DMS114 treated with DMSO at 0.1 percent for 48 hours (cell line): ENCODE results near the gene ARHGAP26.
"Not testable (repeated sequence)": the region's sequence is repeated elsewhere in the genome, so short reads cannot be mapped to it uniquely, and the experiment has no call there.

Experiments
- DNase-seq: peaks from one replicate; lab custom pipeline; 2025; ENCODE audit not compliant: unreplicated experiment; lab: John Stamatoyannopoulos, UW

Gene ARHGAP26

DNA sequence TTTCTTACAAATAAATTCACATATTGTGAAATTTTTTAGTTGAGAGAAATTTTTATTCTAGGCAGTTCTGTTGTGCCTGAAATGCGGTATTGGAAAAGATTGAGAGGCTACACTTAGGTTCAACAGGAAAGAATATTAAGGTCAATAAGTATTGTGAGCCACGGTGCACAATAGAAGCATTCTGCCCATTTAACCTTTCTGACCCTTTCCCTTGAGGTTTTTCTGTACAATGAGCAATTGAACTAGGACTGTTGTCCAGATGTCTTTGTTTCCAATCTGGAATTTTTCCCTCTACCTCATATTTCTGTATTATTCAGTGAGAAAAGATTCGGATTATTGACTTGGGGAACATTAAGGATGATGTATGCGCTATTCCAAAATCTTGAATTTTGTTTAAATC, 428.2 kb downstream of the ARHGAP26 start:
- no peak for DNase-seq

DNA sequence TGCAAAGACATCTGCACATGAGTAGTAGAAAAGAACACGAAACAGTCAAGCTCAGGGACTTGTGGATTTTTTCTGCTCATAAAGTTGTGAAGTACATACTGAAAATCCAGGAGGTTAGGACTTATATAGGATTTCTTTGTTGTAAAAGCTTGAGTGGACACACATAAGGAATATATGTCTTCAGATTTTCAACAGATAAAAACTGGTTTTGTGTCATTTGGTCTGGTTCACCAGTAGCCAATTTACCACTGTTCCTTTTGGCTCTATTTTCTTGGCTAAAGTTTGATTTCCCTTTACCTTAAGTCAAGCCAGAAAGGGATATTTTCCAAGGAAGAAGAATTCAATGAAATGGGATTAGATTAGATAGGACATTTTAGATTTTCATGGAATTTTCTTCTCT, 429.0 kb downstream of the ARHGAP26 start:
- no peak for DNase-seq

DNA sequence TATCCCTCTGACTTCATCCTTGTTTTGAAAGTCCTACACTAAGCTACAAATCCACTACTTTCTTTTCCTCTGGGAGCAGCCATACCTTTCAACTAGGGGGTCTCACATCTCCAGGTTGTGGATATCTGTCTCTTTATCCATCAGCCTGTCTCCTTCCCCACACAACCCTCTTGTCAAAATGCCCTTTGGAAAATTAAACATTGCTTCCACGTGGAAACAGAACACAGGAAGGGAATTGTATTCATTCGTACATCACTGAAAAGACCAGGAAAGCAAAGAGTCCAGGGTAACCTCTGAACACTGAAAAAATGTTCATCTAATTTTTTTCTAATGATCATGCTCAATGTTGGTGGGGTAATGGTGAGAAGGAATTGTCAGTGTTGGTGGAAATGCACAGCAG, 429.7 kb downstream of the ARHGAP26 start:
- no peak for DNase-seq

DNA sequence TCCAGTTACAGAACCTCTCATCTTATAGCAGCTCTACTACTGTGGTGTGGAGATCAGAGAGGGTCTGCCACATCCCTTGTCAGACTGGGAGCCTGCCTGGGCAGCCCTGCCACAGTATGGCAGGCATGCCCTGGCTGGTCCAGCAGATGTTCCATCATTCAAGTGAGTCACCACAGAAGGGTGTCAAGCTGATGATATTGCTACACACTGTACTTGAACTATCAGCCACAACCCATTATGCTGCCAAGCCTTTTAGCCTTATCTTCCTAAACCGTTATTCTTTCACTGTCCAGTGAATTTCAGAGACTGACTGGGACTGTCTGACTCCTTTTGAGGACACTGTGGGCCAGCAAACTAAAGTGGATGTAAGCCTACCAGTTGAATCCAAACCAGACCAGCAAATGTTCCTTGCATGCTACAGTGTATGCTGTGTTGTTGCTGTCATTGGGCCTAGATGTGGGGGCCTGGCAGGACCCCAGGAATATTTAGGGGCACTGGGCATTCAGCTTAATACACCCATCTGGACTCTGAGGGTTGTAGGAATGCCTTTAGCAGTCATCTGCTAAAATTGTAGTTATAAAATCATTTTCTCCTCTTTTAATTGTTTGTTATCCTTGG, 430.7 kb downstream of the ARHGAP26 start:
- no peak for DNase-seq

- no peak for DNase-seq
These were observed 431.4 kb downstream of the ARHGAP26 start for GRCh38 chr5:143201589-143201988.

DNA sequence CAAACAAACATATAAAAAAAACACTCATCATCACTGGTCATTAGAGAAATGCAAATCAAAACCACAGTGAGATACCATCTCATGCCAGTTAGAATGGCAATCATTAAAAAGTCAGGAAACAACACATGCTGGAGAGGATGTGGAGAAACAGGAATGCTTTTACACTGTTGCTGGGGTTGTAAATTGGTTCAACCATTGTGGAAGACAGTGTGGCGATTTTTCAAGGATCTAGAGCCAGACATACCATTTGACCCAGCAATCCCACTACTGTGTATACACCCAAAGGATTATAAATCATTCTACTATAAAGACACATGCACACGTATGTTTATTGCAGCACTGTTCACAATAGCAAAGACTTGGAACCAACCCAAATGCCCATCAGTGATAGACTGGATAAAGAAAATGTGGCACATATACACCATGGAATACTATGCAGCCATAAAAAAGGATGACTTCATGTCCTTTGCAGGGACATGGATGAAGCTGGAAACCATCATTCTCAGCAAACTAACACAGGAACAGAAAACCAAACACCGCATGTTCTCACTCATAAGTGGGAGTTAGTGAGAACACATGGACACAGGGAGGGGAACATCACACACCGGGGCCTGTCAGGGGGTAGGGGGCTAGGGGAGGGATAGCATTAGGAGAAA, 433.3 kb downstream of the ARHGAP26 start:
- DNase-seq, result not testable (repeated sequence)

DNA sequence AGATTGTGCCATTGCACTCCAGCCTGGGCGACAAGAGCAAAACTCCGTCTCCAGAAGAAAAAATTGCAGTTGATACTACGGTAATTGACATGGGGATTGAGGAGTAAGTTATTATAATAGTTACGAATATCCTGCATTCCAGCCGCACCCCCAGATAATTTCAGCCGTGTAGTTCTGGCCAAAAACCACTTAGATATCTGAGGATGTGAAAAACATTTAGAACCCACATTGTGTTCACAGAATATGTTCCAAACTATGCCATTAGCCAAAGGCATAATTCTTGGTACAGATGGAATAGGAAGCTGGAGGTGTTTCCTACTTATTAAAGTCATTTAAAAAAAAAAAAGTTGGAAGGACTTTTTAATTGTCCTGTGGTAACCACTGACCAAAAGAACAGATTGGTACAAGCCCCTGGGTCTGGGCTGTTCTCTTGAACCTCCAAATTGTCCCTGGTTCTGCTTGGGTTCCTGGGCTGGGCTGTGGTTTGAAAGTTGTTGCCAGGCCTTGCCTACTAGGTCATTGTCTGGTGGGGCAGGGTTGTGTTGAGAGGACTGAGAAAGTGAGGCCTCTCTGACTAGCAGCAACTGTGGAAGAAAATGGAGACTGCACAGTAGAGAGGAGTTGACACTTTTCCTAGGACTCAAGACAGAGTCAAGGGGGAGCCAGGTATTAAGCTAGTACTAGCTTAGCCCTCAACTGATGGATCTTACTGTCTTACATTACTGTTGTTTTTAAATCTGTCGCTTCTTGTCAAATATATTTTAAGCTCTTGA, 434.5 kb downstream of the ARHGAP26 start:
- no peak for DNase-seq

DNA sequence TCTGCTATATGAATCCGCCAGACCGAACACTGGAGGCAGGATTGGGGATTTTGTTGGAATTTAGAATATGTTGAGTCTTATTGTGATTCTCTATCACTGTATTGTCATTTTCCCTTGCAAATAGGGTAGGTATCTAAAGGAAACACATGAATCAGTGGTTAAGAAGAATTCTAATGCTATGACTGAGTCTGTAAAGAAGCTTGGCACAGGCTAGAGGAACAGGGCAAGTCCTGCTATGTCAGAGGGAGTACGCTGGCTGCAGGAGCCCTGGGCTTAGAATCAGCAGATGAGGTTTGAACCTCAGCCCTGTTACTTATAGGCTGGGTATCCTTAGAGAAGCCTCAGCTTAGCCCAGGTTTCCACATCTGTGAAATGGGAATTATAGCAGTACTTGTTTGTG, 435.2 kb downstream of the ARHGAP26 start:
- no peak for DNase-seq

DNA sequence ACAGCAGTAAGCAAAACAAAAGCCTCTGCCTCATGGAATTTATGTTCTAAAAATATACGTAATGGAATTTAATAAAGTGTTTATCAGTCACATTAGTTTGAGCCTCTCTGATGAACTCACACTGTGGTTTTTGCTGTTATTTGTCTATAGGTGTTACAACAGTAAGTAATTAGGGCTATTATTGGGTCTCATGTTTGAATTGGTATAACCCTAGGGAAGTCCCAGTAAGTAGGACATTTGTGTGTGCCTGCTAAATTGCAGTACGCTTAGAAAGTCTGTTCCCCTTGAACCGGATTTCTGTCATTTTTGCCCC, 435.7 kb downstream of the ARHGAP26 start:
- no peak for DNase-seq

DNA sequence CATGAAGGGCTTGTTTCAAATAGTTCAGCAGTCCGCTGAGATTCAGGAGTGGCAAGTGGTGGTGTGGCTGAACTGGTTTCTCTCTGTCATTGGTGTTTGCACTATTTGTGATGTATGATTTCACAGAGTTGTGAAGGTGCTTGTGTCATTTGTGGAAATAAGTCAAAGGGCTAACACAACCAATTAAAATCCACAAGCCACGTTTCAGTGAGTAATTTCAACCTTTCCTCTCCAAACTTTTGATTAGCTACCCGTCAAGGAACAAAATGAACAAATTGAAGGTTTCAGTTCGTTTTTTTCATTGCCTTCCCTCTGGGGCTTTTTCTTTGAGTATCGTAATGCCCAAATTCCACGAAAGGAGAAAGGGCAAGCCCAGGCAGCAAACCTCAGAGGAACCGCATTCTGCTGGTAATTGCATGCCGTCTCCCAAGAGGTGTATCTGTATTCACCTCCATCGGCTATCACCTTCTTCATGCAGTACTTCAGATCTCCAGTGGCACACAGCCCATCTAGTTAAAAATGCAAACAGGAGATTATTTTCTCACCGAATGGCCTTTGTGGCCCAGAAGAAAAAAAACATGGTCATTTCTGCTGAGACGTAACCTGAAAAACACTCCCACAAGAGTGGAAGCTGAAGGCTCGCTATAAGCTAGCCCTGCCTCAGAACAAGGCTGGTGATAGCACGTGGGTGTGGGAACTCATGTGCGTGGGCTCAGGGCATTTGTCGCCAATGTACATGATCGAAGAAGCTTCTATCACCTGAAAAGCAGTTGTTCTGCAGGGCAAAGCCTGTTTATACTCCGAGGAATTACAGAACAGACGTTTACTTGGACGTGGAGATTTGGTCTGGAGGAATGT, 436.2 kb downstream of the ARHGAP26 start:
- no peak for DNase-seq

GRCh38 chr5:143207058-143207457, 436.9 kb downstream of the ARHGAP26 start:
- DNase-seq, result no peak

- no peak for DNase-seq
These were observed 437.6 kb downstream of the ARHGAP26 start for GRCh38 chr5:143207563-143208364.

- no peak for DNase-seq
These were observed 438.1 kb downstream of the ARHGAP26 start for GRCh38 chr5:143208365-143208641.

DNA sequence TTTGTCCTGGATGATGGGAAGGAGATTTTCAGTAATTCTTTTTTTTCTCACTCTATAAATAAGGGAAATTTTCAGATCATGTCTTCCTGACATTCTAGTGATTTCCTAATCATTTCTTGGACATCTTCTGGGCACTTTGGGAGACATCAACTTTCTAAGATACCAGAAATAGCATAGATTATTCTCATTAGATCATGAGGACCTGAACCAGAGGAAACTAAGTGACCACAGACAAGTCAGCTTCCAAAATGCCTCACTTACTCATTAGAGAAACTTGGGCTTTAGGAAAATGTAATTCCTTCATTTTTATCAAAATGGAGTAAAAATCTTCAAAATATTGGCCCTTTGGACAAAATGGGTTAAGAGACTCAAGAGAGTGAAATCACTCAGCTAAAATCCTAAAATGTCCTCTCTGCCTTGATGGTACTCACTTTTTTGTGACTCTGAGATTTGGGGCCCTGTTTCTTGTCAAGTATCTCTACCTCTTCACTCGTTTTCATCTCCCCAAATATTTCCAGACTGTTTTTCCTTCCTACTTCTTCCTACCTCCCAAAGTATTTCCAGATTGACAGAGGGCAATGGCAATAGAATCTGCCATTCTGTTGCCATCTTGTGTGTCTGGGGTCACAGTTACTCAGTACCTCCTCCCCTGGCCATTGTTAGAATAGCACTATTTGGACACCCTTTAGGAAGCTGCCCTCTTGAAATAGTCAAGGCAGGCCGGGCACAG, 438.8 kb downstream of the ARHGAP26 start:
- no peak for DNase-seq

- no peak for DNase-seq
These were observed 439.8 kb downstream of the ARHGAP26 start for GRCh38 chr5:143209881-143210395.

DNA sequence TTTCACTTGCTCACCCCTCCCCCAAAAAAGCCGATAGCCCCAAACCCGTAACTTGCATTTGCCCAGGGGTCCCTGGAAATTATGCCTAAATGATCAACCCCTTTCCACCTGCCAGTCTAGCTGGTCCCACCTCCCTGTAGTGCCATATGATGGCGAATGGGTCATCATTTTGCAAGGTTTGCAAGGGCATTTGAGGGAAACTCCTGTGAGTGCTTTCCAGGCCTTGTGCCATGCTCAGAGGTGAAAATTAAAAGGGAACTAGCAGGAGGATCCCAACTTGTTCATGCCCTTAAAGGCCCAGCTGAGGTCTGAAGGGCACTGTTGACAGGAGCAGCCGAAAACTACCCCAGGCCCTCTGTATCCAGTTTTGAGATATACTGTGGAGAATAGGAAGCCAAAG, 440.4 kb downstream of the ARHGAP26 start:
- DNase-seq, result no peak

GRCh38 chr5:143212261-143212660, 442.1 kb downstream of the ARHGAP26 start:
- no peak for DNase-seq

GRCh38 chr5:143213231-143213850, 443.2 kb downstream of the ARHGAP26 start:
- DNase-seq, result no peak

DNA sequence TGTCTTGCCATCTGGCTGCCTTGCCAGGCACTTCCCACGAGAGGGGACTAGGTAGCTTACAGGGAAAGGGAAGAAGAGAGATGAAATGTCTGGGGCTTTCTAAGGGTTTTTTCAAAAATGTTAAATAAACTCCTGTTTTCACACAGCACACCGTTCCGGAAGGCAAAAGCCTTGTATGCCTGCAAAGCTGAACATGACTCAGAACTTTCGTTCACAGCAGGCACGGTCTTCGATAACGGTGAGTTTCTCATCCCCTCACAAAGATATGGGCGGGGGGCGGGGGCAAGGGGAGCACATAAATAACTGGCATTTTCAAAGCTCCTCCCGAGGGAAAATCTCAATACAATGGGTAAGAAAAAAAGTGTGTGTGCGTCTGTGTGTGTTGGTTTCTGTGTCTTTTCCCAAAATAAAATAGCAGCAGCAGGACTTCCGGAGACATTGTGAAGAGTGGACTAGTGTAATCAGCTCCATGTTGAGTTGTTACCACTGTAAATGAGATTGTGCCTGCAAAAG, 443.7 kb downstream of the ARHGAP26 start:
- no peak for DNase-seq
